IPS DF 19.7 (cell line): ENCODE data around the gene ZNF770.

Experiments used
- DNase-seq: peaks from one replicate; pipeline ENCODE4 v3.0.0-alpha.2; 2013; ENCODE audit warnings: low read depth, low spot score

Gene ZNF770

GRCh38 chr15:34988027-34988902, at the start of gene ZNF770:
Gene ZNF770, minus strand, starts transcription at chr15:34988287. Its CDS starts 4,853 bp downstream, at chr15:34983434.
- no peak for DNase-seq

- DNase-seq: no peak
Measured at GRCh38 chr15:35028235-35028984, 40.3 kb upstream of the ZNF770 start.

- DNase-seq: no peak
Measured at GRCh38 chr15:35023804-35024203, 35.7 kb upstream of the ZNF770 start.

- DNase-seq: no peak
Measured at GRCh38 chr15:35020974-35021373, 32.9 kb upstream of the ZNF770 start.

GRCh38 chr15:35019404-35020327, 31.6 kb upstream of the ZNF770 start:
- no peak for DNase-seq

- no peak for DNase-seq
Measured at GRCh38 chr15:35014241-35014640, 26.2 kb upstream of the ZNF770 start.

- no peak for DNase-seq
Measured at GRCh38 chr15:35013370-35013769, 25.3 kb upstream of the ZNF770 start.

GRCh38 chr15:35007397-35007796, 19.3 kb upstream of the ZNF770 start:
- no peak for DNase-seq

- DNase-seq: no peak
Measured at GRCh38 chr15:35005933-35006332, 17.8 kb upstream of the ZNF770 start.

- DNase-seq: no peak
Measured at GRCh38 chr15:35003928-35004327, 15.8 kb upstream of the ZNF770 start.

GRCh38 chr15:35000511-35000910, 12.4 kb upstream of the ZNF770 start:
- no peak for DNase-seq

GRCh38 chr15:34999906-35000305, 11.8 kb upstream of the ZNF770 start:
- no peak for DNase-seq

GRCh38 chr15:34994925-34995324, 6.8 kb upstream of the ZNF770 start:
- no peak for DNase-seq

GRCh38 chr15:34993877-34994276, 5.8 kb upstream of the ZNF770 start:
- no peak for DNase-seq

GRCh38 chr15:34993412-34993811, 5.3 kb upstream of the ZNF770 start:
- DNase-seq: no peak

- DNase-seq: no peak
Measured at GRCh38 chr15:34987609-34988026, 469 bp downstream of the ZNF770 start.

- no peak for DNase-seq
Measured at GRCh38 chr15:34986771-34987480, 1.2 kb downstream of the ZNF770 start.

- DNase-seq: no peak
Measured at GRCh38 chr15:34986326-34986725, 1.8 kb downstream of the ZNF770 start.

GRCh38 chr15:34984889-34985630, 3.0 kb downstream of the ZNF770 start:
- no peak for DNase-seq

GRCh38 chr15:34976743-34977142, 11.3 kb downstream of the ZNF770 start:
- DNase-seq: no peak
